Measurements from ENCODE around the gene ATXN7L1.
"Not testable (repeated sequence)": the region's sequence is repeated elsewhere in the genome, so short reads cannot be mapped to it uniquely, and the experiment has no call there.

- not testable (repeated sequence) for TF ChIP-seq CTBP1 (IDR thresholded peaks at IDR 0.05; ENCODE audit: borderline replicate concordance); BHLHE40 (IDR thresholded peaks at IDR 0.05; ENCODE audit: borderline replicate concordance); FOXM1 (IDR thresholded peaks at IDR 0.05; ENCODE audit: borderline replicate concordance); NFRKB (IDR thresholded peaks at IDR 0.05); SP1 (IDR thresholded peaks at IDR 0.05); TARDBP (IDR thresholded peaks at IDR 0.05); FOXK2 (IDR thresholded peaks at IDR 0.05); SUZ12 (IDR thresholded peaks at IDR 0.05); ARNT (IDR thresholded peaks at IDR 0.05); ELF4 (IDR thresholded peaks at IDR 0.05); PKNOX1 (IDR thresholded peaks at IDR 0.05); LEF1 (IDR thresholded peaks at IDR 0.05; ENCODE audit: borderline replicate concordance); ZNF384 (IDR thresholded peaks at IDR 0.05)
Observed at GRCh38 chr7:105697169-105697568, 179.2 kb downstream of the ATXN7L1 start.

Measured in HEK293T (cell line).